K562 (cell line): ENCODE data around the gene TANGO6. TPM values are rescaled to one million over a fixed set of nuclear protein-coding genes. Genes with fewer than 3 reads are reported as not detected.
A peak's percentile ranks its signal among the peaks of the same experiment; 100 is the strongest.

Source experiments
- ATAC-seq: fragments of 200-7000 bp; cut with Tn5 transposase; 3 replicates; pipeline ENCODE4 v1.9.1; 2020; ENCODE audit warnings: moderate library complexity
- Bru-seq: library from RNA; stranded (reverse); fragments of 400-500 nt; gene quantifications from one replicate; lab custom pipeline; 2021; lab: Mats Ljungman, UMichigan
- BruChase-seq, 2 experiments: library from RNA; stranded (reverse); fragments of 400-500 nt; gene quantifications; one replicate each; lab custom pipeline; 2021; lab: Mats Ljungman, UMichigan
- BruUV-seq: library from RNA; stranded (reverse); fragments of 400-500 nt; replicated peaks from 2 replicates; lab custom pipeline; 2021; lab: Mats Ljungman, UMichigan
- CTCF ChIA-PET: fragments of 300-600 bp; formaldehyde crosslinking; extraction: SDS; loops from one replicate; lab custom pipeline; 2021; ENCODE audit warnings: low intra/inter-chr PET ratio; lab: Yijun Ruan, JAX
- POLR2A ChIA-PET: fragments of 300-600, 350-650 bp; sonication (Branson Sonifier 250); formaldehyde crosslinking; extraction: SDS; loops from one replicate; lab custom pipeline; 2021; ENCODE audit warnings: antibody characterized with exemption, inconsistent platforms; lab: Yijun Ruan, JAX
- DNase-seq, 4 experiments: peaks; one replicate each; pipeline versions ENCODE4 v3.0.0 to v3.0.0-alpha.2; 2011 to 2018; ENCODE audit warnings: low spot score in 3 of 4, mixed read lengths in 3 of 4; ENCODE audit errors: extremely low read depth in 1 of 4
- FAIRE-seq: peaks from 2 replicates; lab custom pipeline; 2011; peaks lifted over from hg19 to GRCh38; lab: Jason Lieb, UNC
- H2AFZ ChIP-seq: 2 replicates; pipeline ENCODE4 v1.6.0; 2011; ENCODE audit warnings: low read depth, low read length, control low read depth, inconsistent platforms
- H3K27ac ChIP-seq: fragments of 200-600 bp; 3 replicates; pipeline ENCODE4 v1.8.0; 2011; ENCODE audit warnings: low read depth, mild to moderate bottlenecking, control low read depth, inconsistent platforms, low read length, moderate library complexity, mixed read lengths; ENCODE audit errors: extremely low read depth
- H3K27me3 ChIP-seq, 2 experiments: fragments of 300-600 bp in 1 of 2; 2 replicates in 1 of 2; 3 replicates in 1 of 2; pipeline versions ENCODE4 v1.6.0 to v1.8.0; 2011; ENCODE audit warnings: inconsistent platforms in 2 of 2, low read length in 2 of 2, mild to moderate bottlenecking in 1 of 2, mixed read lengths in 1 of 2, moderate library complexity in 1 of 2; ENCODE audit not compliant: control insufficient read depth in 2 of 2, insufficient read depth in 2 of 2
- H3K36me3 ChIP-seq: fragments of 300-600 bp; 3 replicates; pipeline ENCODE4 v1.8.0; 2011; ENCODE audit warnings: mild to moderate bottlenecking, low read length, inconsistent platforms; ENCODE audit not compliant: control insufficient read depth, insufficient read depth
- H3K4me1 ChIP-seq, 2 experiments: fragments of 200-600 bp in 1 of 2; replicated peaks in 1 of 2; 2 replicates in 1 of 2; 3 replicates in 1 of 2; pipeline versions ENCODE4 v1.5.1 to v1.8.0; 2011; ENCODE audit warnings: inconsistent platforms in 2 of 2, low read length in 2 of 2, mild to moderate bottlenecking in 1 of 2, mixed read lengths in 1 of 2, moderate library complexity in 1 of 2; ENCODE audit not compliant: control insufficient read depth in 2 of 2, insufficient read depth in 2 of 2
- H3K4me2 ChIP-seq: 2 replicates; pipeline ENCODE4 v1.6.1; 2011; ENCODE audit warnings: low read length, control low read depth, inconsistent platforms, mixed read lengths; ENCODE audit not compliant: insufficient read depth
- H3K4me3 ChIP-seq: fragments of 200-600 bp; sonication (generic), shearing (Covaris generic); 2 replicates; pipeline ENCODE4 v1.5.1; 2016; ENCODE audit warnings: control low read depth, inconsistent platforms
- H3K79me2 ChIP-seq: fragments of 200-600 bp; 3 replicates; pipeline ENCODE4 v1.8.0; 2011; ENCODE audit warnings: low read length, inconsistent platforms; ENCODE audit not compliant: control insufficient read depth, insufficient read depth
- H3K9ac ChIP-seq, 2 experiments: 2 replicates each; pipeline versions ENCODE4 v1.6.0 to v1.6.1; 2011; ENCODE audit warnings: low read depth in 2 of 2, low read length in 2 of 2, control low read depth in 1 of 2, inconsistent platforms in 1 of 2, mild to moderate bottlenecking in 1 of 2, mixed read lengths in 1 of 2; ENCODE audit not compliant: insufficient read depth in 1 of 2
- H3K9me1 ChIP-seq: one replicate; pipeline ENCODE4 v1.6.0; 2011; ENCODE audit warnings: inconsistent platforms, mild to moderate bottlenecking, low read length, moderate library complexity; ENCODE audit not compliant: control insufficient read depth, insufficient read depth
- H3K9me3 ChIP-seq: replicated peaks from 2 replicates; pipeline ENCODE4 v1.5.1; 2011; ENCODE audit warnings: low read depth, low read length, inconsistent platforms; ENCODE audit not compliant: control insufficient read depth, insufficient read depth
- H4K20me1 ChIP-seq: replicated peaks from 2 replicates; pipeline ENCODE4 v1.6.1; 2011; ENCODE audit warnings: low read length, inconsistent platforms, mixed read lengths; ENCODE audit not compliant: control insufficient read depth, insufficient read depth
- EGR1 ChIP-seq: fragments of 450-650 bp; conservative IDR thresholded peaks from 2 replicates; pipeline ENCODE4 v1.6.1; 2017; ENCODE audit warnings: mild to moderate bottlenecking
- HIVEP1 ChIP-seq: fragments of 250-450 bp; sonication (Bioruptor Pico); IDR thresholded peaks from 2 replicates; pipeline ENCODE4 v1.4.0; 2020; ENCODE audit warnings: mild to moderate bottlenecking
- PCBP1 ChIP-seq: fragments of 200-400 bp; formaldehyde crosslinking; IDR thresholded peaks from 2 replicates; pipeline ENCODE4 v1.6.1; 2018; ENCODE audit warnings: mild to moderate bottlenecking, low read depth, low read length; ENCODE audit not compliant: poor library complexity, severe bottlenecking
- PHF20 ChIP-seq: fragments of 450-650 bp; IDR thresholded peaks from 2 replicates; pipeline ENCODE4 v1.6.1; 2018; ENCODE audit not compliant: partially characterized antibody
- RBM39 ChIP-seq: fragments of 200-400 bp; formaldehyde crosslinking; optimal IDR thresholded peaks from 2 replicates; pipeline ENCODE3; 2018; ENCODE audit warnings: low read depth, low read length
- SMC3 ChIP-seq: conservative IDR thresholded peaks from 2 replicates; pipeline ENCODE4 v1.6.1; 2011; ENCODE audit warnings: low read depth, low read length, improper control_type of control experiment; ENCODE audit not compliant: insufficient read depth
- WGBS: fragments of 100-300 bp; shearing (Covaris generic); methylation state at CpG from one replicate; pipeline ENCODE4 v1.1.6; 2016; ENCODE audit warnings: low coverage, mixed read lengths; ENCODE audit not compliant: insufficient coverage; ENCODE audit errors: missing lambda C conversion rate; 5-methylcytosine and 5-hydroxymethylcytosine counted together
- in situ Hi-C: fragments of 300-500 bp; cut with MboI; formaldehyde crosslinking; loops from 4 replicates; pipeline ENCODE4 v1.15.0; 2018; ENCODE audit warnings: inconsistent platforms, mixed read lengths
- intact Hi-C: fragments of 100-400 bp; cut with micrococcal nuclease; formaldehyde crosslinking; loops from 2 replicates; pipeline ENCODE4 v1.14.2; 2022
- long read RNA-seq, 3 experiments: library from polyadenylated mRNA in 2 of 3; library from RNA in 1 of 3; unstranded in 2 of 3; stranded (forward) in 1 of 3; transcript quantifications; one replicate each; pipeline ENCODE4 v2.0.0, GENCODE V29; 2019 to 2022
- polyA minus RNA-seq, 3 experiments: library from RNA; depleted of rRNA, polyadenylated mRNA; stranded (reverse); fragments of >200 nt; gene quantifications; 2 replicates each; pipeline ENCODE4 v1.2.3, GENCODE V29; 2011
- polyA plus RNA-seq, 8 experiments: library from polyadenylated mRNA; depleted of rRNA in 4 of 8; stranded (reverse) in 5 of 8; unstranded in 3 of 8; fragments of >200 nt; fragmentation: Nextera tagmentation in 2 of 8; fragmentation: Illumina TruSeq in 1 of 8; extraction: Ambion mirVana in 2 of 8; extraction: Trizol in 1 of 8; gene quantifications; 2 replicates each; pipeline versions ENCODE4 v1.2.1 to v1.2.3, GENCODE V29; 2011 to 2014; ENCODE audit warnings: inconsistent platforms in 1 of 8, missing spikeins in 1 of 8
- total RNA-seq, 7 experiments: library from RNA; depleted of rRNA in 6 of 7; stranded (reverse); fragments of >200 nt in 6 of 7; fragmentation: Illumina TruSeq in 2 of 7; extraction: Trizol in 2 of 7; gene quantifications; 2 replicates each; pipeline versions ENCODE4 v1.2.1 to v1.2.3, GENCODE V29; 2011 to 2021; ENCODE audit warnings: low replicate concordance in 1 of 7
- TF ChIP-seq, protein P1 (sequence below): fragments of 450-650 bp; IDR thresholded peaks from 2 replicates; pipeline ENCODE4 v1.6.1; 2018; ENCODE audit not compliant: partially characterized antibody
- TF ChIP-seq, protein P2 (sequence below): IDR thresholded peaks from 3 replicates; pipeline ENCODE4 v1.6.1; 2011; ENCODE audit warnings: borderline replicate concordance, mild to moderate bottlenecking; ENCODE audit not compliant: insufficient read length, insufficient read depth
- TF ChIP-seq, protein P3 (sequence below): sonication (generic); formaldehyde crosslinking; IDR thresholded peaks from 2 replicates; pipeline ENCODE4 v1.8.0; 2022; ENCODE audit warnings: missing genetic modification reagents, mild to moderate bottlenecking, moderate library complexity, borderline replicate concordance

TANGO6 gene
- total RNA-seq (2011; cell fraction: chromatin; rRNA removed; ENCODE audit: low replicate concordance): 95.0 and 97.4 TPM in 2 replicates
- 43.9 and 44.3 TPM in 2 replicates for total RNA-seq (2011; cell fraction: nucleolus; rRNA removed)
- 43.9 and 48.8 TPM in 2 replicates for total RNA-seq (2011; cell fraction: nucleoplasm; rRNA removed)
- 10.9 and 12.2 TPM in 2 replicates for total RNA-seq (2014; rRNA removed)
- 10.6 and 13.2 TPM in 2 replicates for total RNA-seq (2014; rRNA removed; fragmentation: Illumina TruSeq; extraction: Trizol)
- total RNA-seq (2015; rRNA removed; fragmentation: Illumina TruSeq; extraction: Trizol): 9.7 and 10.4 TPM in 2 replicates
- 15.2 and 15.7 TPM in 2 replicates for total RNA-seq (2021)
- 9.4 and 9.6 TPM in 2 replicates for polyA plus RNA-seq (2011; rRNA removed)
- 7.2 and 7.5 TPM in 2 replicates for polyA plus RNA-seq (2011; cell fraction: cytosol; rRNA removed)
- 9.5 and 12.7 TPM in 2 replicates for polyA plus RNA-seq (2011; cell fraction: nucleus; rRNA removed)
- polyA plus RNA-seq (2012): 5.7 and 6.1 TPM in 2 replicates
- 7.1 TPM in 2 replicates for polyA plus RNA-seq (2014; fragmentation: Illumina TruSeq; extraction: Trizol)
- 1 to 10 TPM; 1.6 to 1.7 TPM for polyA plus RNA-seq (2014; fragmentation: Nextera tagmentation; extraction: Ambion mirVana)
- 3.9 and 5.5 TPM in 2 replicates for polyA plus RNA-seq (2014; rRNA removed)
- 37.9 and 48.8 TPM in 2 replicates for polyA minus RNA-seq (2011; rRNA and poly(A)+ RNA removed)
- polyA minus RNA-seq (2011; cell fraction: cytosol; rRNA and poly(A)+ RNA removed): 16.8 and 28.3 TPM in 2 replicates
- 21.0 and 31.0 TPM in 2 replicates for polyA minus RNA-seq (2011; cell fraction: nucleus; rRNA and poly(A)+ RNA removed)
- percentile 56 among the genes with signal in this experiment for Bru-seq, nascent RNA
- percentile 56 among the genes with signal in this experiment for BruChase-seq, experiment 1, labeled RNA remaining after a 2-hour chase
- BruChase-seq, experiment 2, labeled RNA remaining after a 6-hour chase: percentile 52 among the genes with signal in this experiment
- long read RNA-seq, experiment 1, full-length matches to known transcripts: 31 of 49 reads
- long read RNA-seq, experiment 1, partial matches to known transcripts: 11 of 49 reads
- long read RNA-seq, experiment 1, other reads (novel, unspliced or antisense): 7 of 49 reads
- long read RNA-seq, experiment 2, full-length matches to known transcripts: 3 of 12 reads
- long read RNA-seq, experiment 2, partial matches to known transcripts: 3 of 12 reads
- long read RNA-seq, experiment 2, other reads (novel, unspliced or antisense): 6 of 12 reads
- long read RNA-seq, experiment 3, partial matches to known transcripts: 2 of 3 reads
- long read RNA-seq, experiment 3, other reads (novel, unspliced or antisense): 1 of 3 reads

DNA sequence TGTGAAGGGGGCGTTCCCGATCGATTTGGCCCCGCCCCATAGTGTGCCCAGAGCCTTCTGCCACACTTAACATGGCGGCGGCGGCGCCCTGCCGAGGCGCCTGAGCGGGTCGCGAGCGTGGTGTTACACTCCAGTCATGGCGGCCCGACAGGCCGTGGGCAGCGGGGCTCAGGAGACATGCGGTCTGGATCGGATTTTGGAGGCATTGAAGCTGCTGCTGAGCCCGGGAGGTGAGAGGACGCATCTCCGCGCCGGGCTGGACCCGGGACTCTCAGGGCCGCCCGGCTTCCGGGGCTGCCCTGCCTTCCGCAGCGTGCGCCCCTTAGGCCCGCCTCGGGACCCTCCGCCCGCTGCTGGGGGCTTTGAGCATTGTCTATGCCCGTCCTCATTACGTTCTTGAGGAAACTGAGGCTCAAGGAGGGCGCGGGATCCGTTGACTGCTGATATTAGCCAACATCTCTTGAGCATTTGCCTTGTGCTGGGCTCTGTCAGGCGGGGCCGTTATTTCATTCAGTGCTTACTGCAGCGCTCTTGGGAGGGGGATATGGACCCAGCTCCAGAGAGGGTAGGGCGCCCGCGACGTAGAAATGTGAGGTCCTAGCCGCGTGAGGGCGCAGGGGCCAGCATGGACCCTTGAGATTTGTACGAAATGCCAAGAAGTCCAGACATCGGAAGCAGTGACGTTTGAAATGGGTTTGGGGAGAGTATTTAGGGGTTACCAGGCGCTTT is at the start of gene TANGO6:
Gene TANGO6, plus strand, starts transcription at position 50 of the 729 bp plus-strand sequence. Its CDS starts 87 bp downstream, at position 137.
- no peaks in the 10 kb centered on the region for H3K9me3 ChIP-seq
- WGBS: 1% methylated on average over 45 of the region's 55 CpGs
- H3K79me2 ChIP-seq: peaks cover 13% of the 10 kb centered on the region; the same call in 2 of the 3 replicates
- FAIRE-seq (peak; percentile 80), ATAC-seq (peak; percentile 98), DNase-seq (peak; percentile 85 to 89 (median 86))
- intact Hi-C loops (loop anchor here (10.0 kb wide), 2 partner anchors 141 to 461 kb away; no protein-coding TSS in a partner anchor), in situ Hi-C loops (no loop called here)
- no peaks in the 10 kb centered on the region for H3K27me3 ChIP-seq
- ChIA-PET POLR2A (interaction anchor here (0.6 to 1.0 kb wide), 6 partner anchors 16 to 301 kb away, joined by 3 to 4 read pairs (median 3); partner anchors contain the start of gene HAS3), CTCF (interaction anchor here (0.7 kb wide), 1 partner anchor 140 kb away, joined by 3 read pairs; no protein-coding TSS in a partner anchor)
- peak within 1 kb of the TSS; percentile 88 for H3K27ac ChIP-seq
- H3K4me2 ChIP-seq: peak within 1 kb of the TSS; percentile 93
- H4K20me1 ChIP-seq: no peaks in the 10 kb centered on the region
- H3K4me3 ChIP-seq: peak within 1 kb of the TSS; percentile 93
- H3K9me1 ChIP-seq: no peaks in the 10 kb centered on the region
- peaks cover 3 to 5% of the 10 kb centered on the region in 2 experiments; a peak in 2 of 5 replicates for H3K4me1 ChIP-seq
- peak within 1 kb of the TSS; percentile 85 to 100 for H3K9ac ChIP-seq
- H3K36me3 ChIP-seq: no peaks in the 10 kb centered on the region; the same call in 2 of the 3 replicates
- peak within 1 kb of the TSS; percentile 95 for H2AFZ ChIP-seq
- TSS peak; percentile 72 for BruUV-seq
- TF ChIP-seq, protein P1, sequence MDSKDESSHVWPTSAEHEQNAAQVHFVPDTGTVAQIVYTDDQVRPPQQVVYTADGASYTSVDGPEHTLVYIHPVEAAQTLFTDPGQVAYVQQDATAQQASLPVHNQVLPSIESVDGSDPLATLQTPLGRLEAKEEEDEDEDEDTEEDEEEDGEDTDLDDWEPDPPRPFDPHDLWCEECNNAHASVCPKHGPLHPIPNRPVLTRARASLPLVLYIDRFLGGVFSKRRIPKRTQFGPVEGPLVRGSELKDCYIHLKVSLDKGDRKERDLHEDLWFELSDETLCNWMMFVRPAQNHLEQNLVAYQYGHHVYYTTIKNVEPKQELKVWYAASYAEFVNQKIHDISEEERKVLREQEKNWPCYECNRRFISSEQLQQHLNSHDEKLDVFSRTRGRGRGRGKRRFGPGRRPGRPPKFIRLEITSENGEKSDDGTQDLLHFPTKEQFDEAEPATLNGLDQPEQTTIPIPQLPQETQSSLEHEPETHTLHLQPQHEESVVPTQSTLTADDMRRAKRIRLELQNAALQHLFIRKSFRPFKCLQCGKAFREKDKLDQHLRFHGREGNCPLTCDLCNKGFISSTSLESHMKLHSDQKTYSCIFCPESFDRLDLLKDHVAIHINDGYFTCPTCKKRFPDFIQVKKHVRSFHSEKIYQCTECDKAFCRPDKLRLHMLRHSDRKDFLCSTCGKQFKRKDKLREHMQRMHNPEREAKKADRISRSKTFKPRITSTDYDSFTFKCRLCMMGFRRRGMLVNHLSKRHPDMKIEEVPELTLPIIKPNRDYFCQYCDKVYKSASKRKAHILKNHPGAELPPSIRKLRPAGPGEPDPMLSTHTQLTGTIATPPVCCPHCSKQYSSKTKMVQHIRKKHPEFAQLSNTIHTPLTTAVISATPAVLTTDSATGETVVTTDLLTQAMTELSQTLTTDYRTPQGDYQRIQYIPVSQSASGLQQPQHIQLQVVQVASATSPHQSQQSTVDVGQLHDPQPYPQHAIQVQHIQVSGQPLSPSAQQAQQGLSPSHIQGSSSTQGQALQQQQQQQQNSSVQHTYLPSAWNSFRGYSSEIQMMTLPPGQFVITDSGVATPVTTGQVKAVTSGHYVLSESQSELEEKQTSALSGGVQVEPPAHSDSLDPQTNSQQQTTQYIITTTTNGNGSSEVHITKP: peak; percentile 5
- 0 out of 2 replicates have a peak, but pooled peaks have one; percentile 36 for TF ChIP-seq EGR1
- no peak for TF ChIP-seq SMC3
- TF ChIP-seq, protein P2, sequence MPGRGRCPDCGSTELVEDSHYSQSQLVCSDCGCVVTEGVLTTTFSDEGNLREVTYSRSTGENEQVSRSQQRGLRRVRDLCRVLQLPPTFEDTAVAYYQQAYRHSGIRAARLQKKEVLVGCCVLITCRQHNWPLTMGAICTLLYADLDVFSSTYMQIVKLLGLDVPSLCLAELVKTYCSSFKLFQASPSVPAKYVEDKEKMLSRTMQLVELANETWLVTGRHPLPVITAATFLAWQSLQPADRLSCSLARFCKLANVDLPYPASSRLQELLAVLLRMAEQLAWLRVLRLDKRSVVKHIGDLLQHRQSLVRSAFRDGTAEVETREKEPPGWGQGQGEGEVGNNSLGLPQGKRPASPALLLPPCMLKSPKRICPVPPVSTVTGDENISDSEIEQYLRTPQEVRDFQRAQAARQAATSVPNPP: no peak
- TF ChIP-seq PHF20: peak; percentile 64
- TF ChIP-seq HIVEP1 (CRISPR knock-in tag): no peak
- TF ChIP-seq RBM39: peak; percentile 29
- TF ChIP-seq, protein P3, sequence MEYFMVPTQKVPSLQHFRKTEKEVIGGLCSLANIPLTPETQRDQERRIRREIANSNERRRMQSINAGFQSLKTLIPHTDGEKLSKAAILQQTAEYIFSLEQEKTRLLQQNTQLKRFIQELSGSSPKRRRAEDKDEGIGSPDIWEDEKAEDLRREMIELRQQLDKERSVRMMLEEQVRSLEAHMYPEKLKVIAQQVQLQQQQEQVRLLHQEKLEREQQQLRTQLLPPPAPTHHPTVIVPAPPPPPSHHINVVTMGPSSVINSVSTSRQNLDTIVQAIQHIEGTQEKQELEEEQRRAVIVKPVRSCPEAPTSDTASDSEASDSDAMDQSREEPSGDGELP (CRISPR knock-in tag): peak; percentile 74
- peak; percentile 67 for TF ChIP-seq PCBP1
